Measurements from ENCODE around the gene TXLNG. TPM values are rescaled to one million over a fixed set of nuclear protein-coding genes. Genes with fewer than 3 reads are reported as not detected.

Gene TXLNG
- total RNA-seq, 1 donor from 2014 or later, result 5.1 TPM

GRCh38 chrX:16797841-16798240 lies 11.6 kb downstream of the TXLNG start:
- intact Hi-C loops (cut with micrococcal nuclease), result no loop called here
- no peaks in the 10 kb centered on the region for H3K4me1 ChIP-seq
- TF ChIP-seq CTCF (IDR thresholded peaks at IDR 0.05; ENCODE audit: borderline replicate concordance), result no peak
- no peaks in the 10 kb centered on the region for H3K27me3 ChIP-seq (ENCODE audit: low read depth)
- H3K27ac ChIP-seq (replicated peaks), result no peak overlapping the region
- no peaks in the 10 kb centered on the region for H3K9me3 ChIP-seq (replicated peaks)
- H3K4me3 ChIP-seq, result no peak overlapping the region
- H3K36me3 ChIP-seq, result peaks cover 6% of the 10 kb centered on the region
- DNase-seq, result no peak

DNA sequence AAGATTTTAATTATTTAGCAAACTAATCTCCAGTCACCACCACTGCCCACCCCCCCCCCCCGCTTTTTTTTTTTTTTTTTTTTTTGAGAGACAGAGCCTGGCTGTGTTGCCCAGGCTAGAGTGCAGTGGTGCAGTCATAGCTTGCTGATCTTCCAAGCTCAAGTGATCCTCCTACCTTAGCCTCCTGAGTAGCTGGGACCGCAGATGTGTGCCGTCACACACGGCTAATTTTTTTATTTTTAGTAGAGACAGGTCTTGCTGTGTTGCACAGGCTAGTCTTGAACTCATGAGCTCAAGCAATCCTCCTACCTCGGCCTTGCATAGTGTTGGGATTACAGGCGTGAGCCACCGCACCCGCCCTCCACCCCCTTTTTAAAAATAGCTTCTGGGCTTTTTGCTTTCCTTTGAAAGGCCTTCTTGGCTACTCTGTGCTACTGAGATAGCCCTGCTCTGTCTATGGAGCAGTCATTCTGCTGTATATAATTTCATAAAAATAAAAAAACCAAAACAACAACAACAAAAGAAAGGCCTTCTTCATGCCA lies 18.7 kb downstream of the TXLNG start:
- no peak for DNase-seq
- no peak for TF ChIP-seq CTCF (IDR thresholded peaks at IDR 0.05; ENCODE audit: borderline replicate concordance)
- no peak overlapping the region for H3K4me3 ChIP-seq
- no peaks in the 10 kb centered on the region for H3K27me3 ChIP-seq (ENCODE audit: low read depth)
- no peaks in the 10 kb centered on the region for H3K36me3 ChIP-seq
- peaks cover 12% of the 10 kb centered on the region for H3K4me1 ChIP-seq
- no peak overlapping the region for H3K27ac ChIP-seq (replicated peaks)
- H3K9me3 ChIP-seq (replicated peaks), result no peaks in the 10 kb centered on the region
- intact Hi-C loops (cut with micrococcal nuclease), result no loop called here

GRCh38 chrX:16807548-16807947 lies 21.3 kb downstream of the TXLNG start:
- DNase-seq, result no peak
- peak; percentile 47 for TF ChIP-seq CTCF (IDR thresholded peaks at IDR 0.05; ENCODE audit: borderline replicate concordance)
- H3K4me3 ChIP-seq, result peak overlapping the region; percentile 48

DNA sequence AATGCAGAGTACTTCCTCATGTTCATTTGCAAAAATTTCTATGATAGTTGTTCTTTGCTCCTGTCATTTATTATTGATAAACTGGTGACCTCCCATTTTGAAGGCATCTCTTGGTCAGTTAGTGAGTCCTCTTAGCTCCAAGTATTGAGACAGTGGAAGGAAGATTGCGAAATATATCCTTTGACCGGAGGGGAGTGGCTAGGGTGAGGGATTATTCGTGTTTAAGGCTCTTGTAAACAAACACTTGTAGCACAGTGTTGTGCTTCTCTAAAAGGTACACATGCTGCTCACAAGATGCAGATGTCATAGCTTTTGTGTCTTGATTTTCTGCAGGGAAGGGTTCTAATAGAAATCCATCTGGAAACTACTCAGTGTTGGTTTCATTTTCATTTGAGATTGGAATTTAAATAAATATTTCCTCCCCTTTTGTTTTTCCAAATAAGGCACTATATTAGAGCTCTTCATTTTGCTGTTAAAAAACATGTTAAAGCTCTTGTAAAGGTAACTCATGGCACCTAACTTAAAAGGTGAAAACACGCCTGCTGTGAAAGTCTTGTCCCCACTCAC lies 21.8 kb downstream of the TXLNG start:
- DNase-seq, result no peak
- no peak for TF ChIP-seq CTCF (IDR thresholded peaks at IDR 0.05; ENCODE audit: borderline replicate concordance)
- intact Hi-C loops (cut with micrococcal nuclease), result no loop called here

More at GRCh38 chrX:16807548-16807947, 21.3 kb downstream of the TXLNG start:
- Histone ChIP-seq H3K36me3 (no peaks in the 10 kb centered on the region), H3K4me1 (peaks cover 12% of the 10 kb centered on the region), H3K27me3 (ENCODE audit: low read depth) (no peaks in the 10 kb centered on the region), H3K27ac (replicated peaks) (peak overlapping the region; percentile 51), H3K9me3 (replicated peaks) (no peaks in the 10 kb centered on the region)
- intact Hi-C loops (cut with micrococcal nuclease), result no loop called here

GRCh38 chrX:16814597-16814996 lies 28.3 kb downstream of the TXLNG start:
- H3K9me3 ChIP-seq (replicated peaks), result no peaks in the 10 kb centered on the region
- no peaks in the 10 kb centered on the region for H3K27me3 ChIP-seq (ENCODE audit: low read depth)
- H3K4me3 ChIP-seq, result no peak overlapping the region
- intact Hi-C loops (cut with micrococcal nuclease), result no loop called here
- peaks cover 3% of the 10 kb centered on the region for H3K36me3 ChIP-seq
- no peak for DNase-seq
- no peak for TF ChIP-seq CTCF (IDR thresholded peaks at IDR 0.05; ENCODE audit: borderline replicate concordance)
- H3K27ac ChIP-seq (replicated peaks), result no peak overlapping the region
- H3K4me1 ChIP-seq, result no peaks in the 10 kb centered on the region

More for the DNA sequence above, 21.8 kb downstream of the TXLNG start:
- Histone ChIP-seq H3K4me3 (peak overlapping the region; percentile 48), H3K4me1 (peaks cover 12% of the 10 kb centered on the region), H3K9me3 (replicated peaks) (no peaks in the 10 kb centered on the region), H3K36me3 (no peaks in the 10 kb centered on the region), H3K27me3 (ENCODE audit: low read depth) (no peaks in the 10 kb centered on the region), H3K27ac (replicated peaks) (peak overlapping the region; percentile 51)

Data from left ventricle myocardium inferior (tissue), 1 donor.